Aorta (tissue), 5 donors: ENCODE measurements around the gene AHNAK. TPM values are rescaled to one million over a fixed set of nuclear protein-coding genes. Genes with fewer than 3 reads are reported as not detected.

Experiments used
- ATAC-seq: fragments of 200-7000 bp; cut with Tn5 transposase; one replicate; pipeline ENCODE4 v1.9.1; 2022; ENCODE audit warnings: moderate library complexity; ENCODE audit not compliant: low FRiP score
- DNase-seq, 2 donors: peaks; one replicate each; pipeline ENCODE4 v3.0.0-alpha.2; 2020
- H3K27ac ChIP-seq, 2 donors: one replicate each; pipeline ENCODE4 v1.5.1; 2013; ENCODE audit warnings: low read length in 2 of 2, mild to moderate bottlenecking in 2 of 2, moderate library complexity in 2 of 2, control low read depth in 1 of 2, inconsistent platforms in 1 of 2, low read depth in 1 of 2
- H3K27me3 ChIP-seq, 2 donors: one replicate each; pipeline ENCODE4 v1.6.1; 2013; ENCODE audit warnings: control low read depth in 1 of 2, low read length in 1 of 2, mild to moderate bottlenecking in 1 of 2, moderate library complexity in 1 of 2; ENCODE audit not compliant: insufficient read depth in 2 of 2, control insufficient read depth in 1 of 2
- H3K36me3 ChIP-seq, 2 donors: one replicate each; pipeline ENCODE4 v1.6.1; 2013; ENCODE audit warnings: control low read depth in 1 of 2, low read length in 1 of 2, mild to moderate bottlenecking in 1 of 2; ENCODE audit not compliant: insufficient read depth in 2 of 2, control insufficient read depth in 1 of 2
- H3K4me1 ChIP-seq, 2 donors: one replicate each; pipeline ENCODE4 v1.6.1; 2013; ENCODE audit warnings: low read length in 2 of 2, control low read depth in 1 of 2, mild to moderate bottlenecking in 1 of 2, moderate library complexity in 1 of 2; ENCODE audit not compliant: insufficient read depth in 2 of 2, control insufficient read depth in 1 of 2
- H3K4me3 ChIP-seq, 2 donors: one replicate each; pipeline ENCODE4 v1.5.1; 2013; ENCODE audit warnings: low read length in 2 of 2, control low read depth in 1 of 2, mild to moderate bottlenecking in 1 of 2
- H3K9me3 ChIP-seq: one replicate; pipeline ENCODE4 v1.6.1; 2013; ENCODE audit warnings: mild to moderate bottlenecking, low read length; ENCODE audit not compliant: control insufficient read depth
- WGBS, 2 donors: extraction: QIAGEN DNeasy Blood & Tissue Kit; methylation state at CpG; one replicate each; pipeline ENCODE4 v1.1.7; 2013; 5-methylcytosine and 5-hydroxymethylcytosine counted together
- intact Hi-C, 2 donors: fragments of 100-400 bp; cut with DNase I; formaldehyde crosslinking; loops; one replicate each; pipeline versions ENCODE4 v1.14.2 to v1.15.0; 2022
- polyA plus RNA-seq, 2 donors: library from polyadenylated mRNA; stranded (reverse); fragments of 200-250 nt; gene quantifications; one replicate each; pipeline ENCODE4 v1.2.3, GENCODE V29; 2013
- total RNA-seq, 2 donors: library from RNA; stranded (reverse); fragmentation: NEBNext Ultra II Directional; extraction: Animal tissue kit (Norgen Biotek cat#: 25700); gene quantifications; one replicate each; pipeline ENCODE4 v1.2.1, GENCODE V29; 2021
- donor health status: healthy with polysubstance abuse.
- donor health status: Bipolar disorder and iron deficiency.
- donor health status: DM: no; HTN: no; CAD: no.
- donor health status: DM: no; HTN: no; CAD: no.
- donor health status: DM: yes; HTN: yes; CAD: no.

The AHNAK gene
- total and polyA plus RNA-seq, 4 donors: 146 to 1,263 (median 693) TPM

- no peaks in the 10 kb centered on the region for H3K9me3 ChIP-seq
- intact Hi-C loops: loop anchor here (5.0 to 10.0 kb wide), 3 partner anchors 289 to 466 kb away; partner anchors contain the start of gene LRRN4CL (in 1 of the 2)
- no peak for ATAC-seq
- peak; percentile 65 to 83 for DNase-seq
- H3K4me3 ChIP-seq: no peak overlapping the region
- peak overlapping the region in 1 of 2 donors; percentile 43 for H3K27ac ChIP-seq
- peaks cover 0 to 11% of the 10 kb centered on the region in 2 donors for H3K4me1 ChIP-seq
- 34 to 47% methylated on average over 22 of the region's 22 CpGs for WGBS, 2 donors
- no peaks in the 10 kb centered on the region for H3K36me3 ChIP-seq
- H3K27me3 ChIP-seq: no peaks in the 10 kb centered on the region
Measured at GRCh38 chr11:62398011-62398994, 148.3 kb downstream of the AHNAK start.

DNA sequence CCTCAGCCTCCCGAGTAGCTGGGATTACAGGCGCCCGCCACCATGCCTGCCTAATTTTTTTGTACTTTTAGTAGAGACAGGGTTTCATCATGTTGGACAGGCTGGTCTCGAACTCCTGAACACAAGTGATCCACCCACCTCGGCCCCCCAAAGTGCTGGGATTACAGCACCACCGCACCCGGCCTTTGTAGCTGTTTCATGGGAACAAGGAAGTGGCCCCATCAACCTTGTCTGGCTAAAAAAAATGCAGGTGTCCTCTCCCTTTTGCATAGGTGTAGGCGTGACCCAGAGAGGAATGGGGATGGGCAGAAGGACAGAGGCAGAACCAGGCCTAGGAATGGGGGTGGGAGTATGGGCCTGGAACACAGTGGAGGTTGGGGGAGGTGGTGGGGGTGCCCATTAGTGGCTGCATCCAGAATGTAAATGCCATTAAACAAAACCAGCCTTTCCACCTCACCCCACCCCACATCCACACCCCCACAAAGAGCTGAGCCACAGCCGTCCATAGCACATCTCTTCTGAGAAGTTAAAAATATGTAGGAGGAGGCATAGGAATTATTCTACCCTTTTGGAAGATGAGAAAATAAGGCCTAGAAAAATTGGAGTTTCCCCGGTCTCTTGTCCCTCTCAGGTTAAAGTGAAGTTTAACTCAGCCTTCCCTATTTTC lies 150.6 kb downstream of the AHNAK start:
- WGBS, 2 donors: 86 to 88% methylated on average over 10 of the region's 10 CpGs
- Histone ChIP-seq H3K27ac (no peak overlapping the region), H3K9me3 (no peaks in the 10 kb centered on the region), H3K4me1 (peaks cover 0 to 6% of the 10 kb centered on the region in 2 donors), H3K27me3 (no peaks in the 10 kb centered on the region), H3K4me3 (no peak overlapping the region), H3K36me3 (no peaks in the 10 kb centered on the region)
- DNase-seq (no peak), ATAC-seq (no peak)
- intact Hi-C loops: loop anchor here (2.0 to 10.0 kb wide), 4 partner anchors 147 to 469 kb away; partner anchors contain the start of gene LRRN4CL (in 1 of the 2)

GRCh38 chr11:62394825-62395538 lies 151.6 kb downstream of the AHNAK start:
- Histone ChIP-seq H3K36me3 (no peaks in the 10 kb centered on the region), H3K4me3 (no peak overlapping the region), H3K4me1 (peaks cover 0 to 5% of the 10 kb centered on the region in 2 donors), H3K27me3 (no peaks in the 10 kb centered on the region), H3K9me3 (no peaks in the 10 kb centered on the region), H3K27ac (peak overlapping the region in 1 of 2 donors; percentile 60)
- DNase-seq (peak; percentile 91 to 93), ATAC-seq (peak; percentile 86)
- intact Hi-C loops: loop anchor here (2.0 to 10.0 kb wide), 4 partner anchors 148 to 470 kb away; partner anchors contain the start of gene LRRN4CL (in 1 of the 2)
- 2% methylated on average over 14 of the region's 14 CpGs for WGBS, 2 donors

DNA sequence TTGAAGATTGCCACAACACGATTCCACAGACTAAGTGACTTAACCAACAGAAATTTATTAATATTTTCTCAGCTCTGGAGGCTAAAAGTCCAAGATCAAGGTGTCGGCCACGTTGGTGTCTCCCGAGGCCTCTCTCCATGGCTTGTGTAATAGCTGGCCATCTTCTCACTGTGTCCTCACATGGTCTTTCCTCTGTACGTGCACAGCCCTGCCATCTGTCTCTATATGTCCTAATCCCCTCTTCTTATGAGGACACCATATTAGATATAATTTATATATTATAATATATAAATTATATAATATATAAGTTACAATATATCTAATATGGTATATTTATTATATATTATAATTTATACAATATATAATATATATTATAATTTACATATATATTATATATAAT lies 152.9 kb downstream of the AHNAK start:
- intact Hi-C loops: loop anchor here (2.0 to 10.0 kb wide), 2 partner anchors 149 to 471 kb away; no protein-coding TSS in a partner anchor
- DNase-seq (no peak), ATAC-seq (no peak)

GRCh38 chr11:62393061-62393611 lies 153.5 kb downstream of the AHNAK start:
- H3K9me3 ChIP-seq: no peaks in the 10 kb centered on the region
- no peaks in the 10 kb centered on the region for H3K36me3 ChIP-seq
- intact Hi-C loops: loop anchor here in 1 of 2 donors (10.0 kb wide), 1 partner anchor 472 kb away; no protein-coding TSS in a partner anchor
- H3K4me1 ChIP-seq: no peaks in the 10 kb centered on the region
- no peak overlapping the region for H3K4me3 ChIP-seq
- H3K27me3 ChIP-seq: no peaks in the 10 kb centered on the region
- no peak for DNase-seq
- 60 to 66% methylated on average over 12 of the region's 12 CpGs for WGBS, 2 donors
- H3K27ac ChIP-seq: no peak overlapping the region
- no peak for ATAC-seq

More for the DNA sequence above, 152.9 kb downstream of the AHNAK start:
- Histone ChIP-seq H3K27ac (no peak overlapping the region), H3K27me3 (no peaks in the 10 kb centered on the region), H3K4me3 (no peak overlapping the region), H3K9me3 (no peaks in the 10 kb centered on the region), H3K36me3 (no peaks in the 10 kb centered on the region), H3K4me1 (no peaks in the 10 kb centered on the region)
- 66 to 67% methylated on average over 5 of the region's 5 CpGs for WGBS, 2 donors

DNA sequence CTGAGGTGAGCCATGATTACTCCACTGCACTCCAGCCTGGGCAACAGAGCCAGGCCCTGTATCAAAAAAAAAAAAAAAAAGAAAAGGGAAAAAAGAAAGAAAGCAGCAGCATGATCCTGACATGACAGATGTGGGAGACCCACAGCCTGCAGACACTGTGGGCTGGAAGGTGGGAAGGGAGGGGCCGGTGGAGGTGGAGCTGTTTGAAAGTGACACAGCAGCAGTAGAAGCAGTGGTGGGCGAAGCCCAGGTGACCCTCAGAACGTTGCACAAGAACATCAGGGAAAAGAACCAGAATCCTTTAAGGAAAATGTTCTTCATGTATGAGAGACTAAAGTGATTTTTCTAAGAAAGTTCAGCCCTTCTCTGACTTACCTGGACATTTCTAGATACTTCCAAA lies 154.1 kb downstream of the AHNAK start:
- Histone ChIP-seq H3K27ac (no peak overlapping the region), H3K27me3 (no peaks in the 10 kb centered on the region), H3K4me1 (no peaks in the 10 kb centered on the region), H3K4me3 (no peak overlapping the region), H3K36me3 (no peaks in the 10 kb centered on the region), H3K9me3 (no peaks in the 10 kb centered on the region)
- intact Hi-C loops: loop anchor here in 1 of 2 donors (10.0 kb wide), 1 partner anchor 472 kb away; no protein-coding TSS in a partner anchor
- ATAC-seq (no peak), DNase-seq (no peak)
- 77 to 79% methylated on average over 3 of the region's 3 CpGs for WGBS, 2 donors

DNA sequence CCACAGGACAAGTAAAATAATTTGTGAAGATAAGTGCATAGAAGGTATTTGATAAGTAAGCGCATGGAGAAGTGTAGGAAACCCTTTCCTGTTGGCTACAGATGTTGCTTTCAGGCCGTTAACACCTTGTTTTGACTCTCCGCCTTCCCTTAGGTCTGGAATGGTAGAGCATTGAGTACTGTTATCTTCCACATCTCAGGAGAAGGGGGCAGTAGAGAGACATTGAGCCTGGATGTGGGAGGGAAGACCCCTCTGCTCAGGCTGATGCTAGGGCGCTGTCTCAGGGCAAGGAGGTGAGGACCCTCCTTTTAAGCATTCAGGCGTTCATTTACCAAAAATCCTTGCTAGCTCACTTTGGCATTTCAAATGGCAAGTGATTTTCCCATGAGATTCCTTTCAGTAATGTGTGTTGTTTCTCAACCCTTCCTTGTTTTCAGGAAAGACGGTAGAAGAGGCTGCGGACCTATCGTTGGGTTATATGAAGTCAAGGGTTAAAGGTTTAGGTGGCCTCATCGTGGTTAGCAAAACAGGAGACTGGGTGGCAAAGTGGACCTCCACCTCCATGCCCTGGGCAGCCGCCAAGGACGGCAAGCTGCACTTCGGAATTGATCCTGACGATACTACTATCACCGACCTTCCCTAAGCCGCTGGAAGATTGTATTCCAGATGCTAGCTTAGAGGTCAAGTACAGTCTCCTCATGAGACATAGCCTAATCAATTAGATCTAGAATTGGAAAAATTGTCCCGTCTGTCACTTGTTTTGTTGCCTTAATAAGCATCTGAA lies 154.8 kb downstream of the AHNAK start:
- Histone ChIP-seq H3K9me3 (no peaks in the 10 kb centered on the region), H3K27me3 (no peaks in the 10 kb centered on the region), H3K36me3 (no peaks in the 10 kb centered on the region), H3K4me1 (no peaks in the 10 kb centered on the region), H3K4me3 (no peak overlapping the region), H3K27ac (no peak overlapping the region)
- no peak for DNase-seq
- 87 to 89% methylated on average over 16 of the region's 16 CpGs for WGBS, 2 donors
- no peak for ATAC-seq
- intact Hi-C loops: loop anchor here in 1 of 2 donors (10.0 kb wide), 1 partner anchor 473 kb away; no protein-coding TSS in a partner anchor
